Mesendoderm (in vitro differentiated cells): ENCODE data around the gene THRA. TPM values are rescaled to one million over a fixed set of nuclear protein-coding genes. Genes with fewer than 3 reads are reported as not detected.
A peak's percentile ranks its signal among the peaks of the same experiment; 100 is the strongest.

Experiments
- DNase-seq: peaks from one replicate; pipeline ENCODE4 v3.0.0; 2013
- H2AK5ac ChIP-seq: 2 replicates; pipeline ENCODE4 v1.6.1; 2013; ENCODE audit warnings: low read length, inconsistent platforms
- H2BK120ac ChIP-seq: 2 replicates; pipeline ENCODE4 v1.6.1; 2013; ENCODE audit warnings: low read depth, mild to moderate bottlenecking, low read length, moderate library complexity, mixed read lengths
- H2BK15ac ChIP-seq: replicated peaks from 2 replicates; pipeline ENCODE4 v1.6.1; 2013; ENCODE audit warnings: low read depth, mild to moderate bottlenecking, moderate library complexity
- H2BK5ac ChIP-seq: 2 replicates; pipeline ENCODE4 v1.6.1; 2013; ENCODE audit warnings: low read length, inconsistent platforms
- H3K18ac ChIP-seq: 2 replicates; pipeline ENCODE4 v1.6.1; 2013; ENCODE audit warnings: mild to moderate bottlenecking, low read length, mixed read lengths
- H3K23ac ChIP-seq: one replicate; pipeline ENCODE4 v1.6.1; 2013; ENCODE audit warnings: low read length
- H3K27ac ChIP-seq: 2 replicates; pipeline ENCODE4 v1.5.1; 2013; ENCODE audit warnings: low read depth, mild to moderate bottlenecking, inconsistent platforms, low read length, moderate library complexity
- H3K27me3 ChIP-seq: 2 replicates; pipeline ENCODE4 v1.6.1; 2013; ENCODE audit warnings: low read length, control low read depth, mild to moderate bottlenecking, inconsistent platforms; ENCODE audit not compliant: insufficient read depth, poor library complexity
- H3K36me3 ChIP-seq: 2 replicates; pipeline ENCODE4 v1.6.1; 2013; ENCODE audit warnings: low read length, inconsistent platforms; ENCODE audit not compliant: control insufficient read depth, insufficient read depth
- H3K4ac ChIP-seq: one replicate; pipeline ENCODE4 v1.6.1; 2013; ENCODE audit warnings: low read depth, mild to moderate bottlenecking, low read length, moderate library complexity
- H3K4me1 ChIP-seq: 2 replicates; pipeline ENCODE4 v1.6.1; 2013; ENCODE audit warnings: low read depth, low read length, inconsistent platforms; ENCODE audit not compliant: control insufficient read depth
- H3K4me2 ChIP-seq: 2 replicates; pipeline ENCODE4 v1.6.1; 2013; ENCODE audit warnings: low read length
- H3K4me3 ChIP-seq: 2 replicates; pipeline ENCODE4 v1.5.1; 2013; ENCODE audit warnings: mild to moderate bottlenecking, low read length
- H3K56ac ChIP-seq: one replicate; pipeline ENCODE4 v1.6.1; 2013; ENCODE audit warnings: low read length
- H3K79me1 ChIP-seq: 2 replicates; pipeline ENCODE4 v1.6.1; 2013; ENCODE audit warnings: low read length, inconsistent platforms
- H3K79me2 ChIP-seq: 2 replicates; pipeline ENCODE4 v1.6.1; 2013; ENCODE audit warnings: mild to moderate bottlenecking, low read length; ENCODE audit not compliant: control insufficient read depth, insufficient read depth
- H3K9ac ChIP-seq: 2 replicates; pipeline ENCODE4 v1.6.1; 2013; ENCODE audit warnings: low read length, inconsistent platforms
- H4K5ac ChIP-seq: one replicate; pipeline ENCODE4 v1.6.1; 2013; ENCODE audit warnings: low read length
- H4K8ac ChIP-seq: one replicate; pipeline ENCODE4 v1.6.1; 2013; ENCODE audit warnings: low read depth, mild to moderate bottlenecking, control low read depth, low read length, moderate library complexity
- WGBS: extraction: QIAGEN DNeasy Blood & Tissue Kit; methylation state at CpG from one replicate; pipeline ENCODE4 v1.1.7; 2013; ENCODE audit warnings: low lambda C conversion rate, missing lambda C conversion rate; ENCODE audit not compliant: insufficient coverage; ENCODE audit errors: extremely low coverage; 5-methylcytosine and 5-hydroxymethylcytosine counted together
- polyA plus RNA-seq, 2 experiments: library from polyadenylated mRNA; stranded (reverse); fragments of 200-250 nt; gene quantifications; one replicate each; pipeline ENCODE4 v1.2.3, GENCODE V29; 2013

THRA gene
- polyA plus RNA-seq (2013, experiment 1 of 2): 2.5 TPM
- polyA plus RNA-seq (2013, experiment 2 of 2): 2.9 TPM

- Histone ChIP-seq H3K4me1 (peaks cover 2% of the 10 kb centered on the region), H2BK120ac (peak within 1 kb of the TSS; percentile 16), H3K36me3 (no peaks in the 10 kb centered on the region), H4K5ac (no peak within 1 kb of the TSS), H3K79me2 (no peaks in the 10 kb centered on the region), H2BK15ac (no peak within 1 kb of the TSS), H3K4ac (no peak within 1 kb of the TSS), H3K4me2 (peak within 1 kb of the TSS; percentile 88), H3K56ac (peak within 1 kb of the TSS; percentile 97), H3K79me1 (no peaks in the 10 kb centered on the region), H4K8ac (no peak within 1 kb of the TSS), H2BK5ac (no peak within 1 kb of the TSS), H3K18ac (peak within 1 kb of the TSS; percentile 52), H3K23ac (no peak within 1 kb of the TSS), H3K4me3 (peak within 1 kb of the TSS; percentile 81), H2AK5ac (no peak within 1 kb of the TSS), H3K9ac (peak within 1 kb of the TSS; percentile 89), H3K27ac (no peak within 1 kb of the TSS), H3K27me3 (no peaks in the 10 kb centered on the region)
- WGBS: no CpG with 5 or more reads among the region's 83 CpGs
- peak; percentile 57 for DNase-seq
These were observed at the start of gene THRA for GRCh38 chr17:40062329-40063186. THRA (plus strand) TSS chr17:40062965; CDS start chr17:40074489, 11,524 bp downstream.

GRCh38 chr17:40014375-40014980, 48.3 kb upstream of the THRA start:
- H3K18ac ChIP-seq: no peak overlapping the region
- H3K4me3 ChIP-seq: no peak overlapping the region
- no peaks in the 10 kb centered on the region for H3K36me3 ChIP-seq

DNA sequence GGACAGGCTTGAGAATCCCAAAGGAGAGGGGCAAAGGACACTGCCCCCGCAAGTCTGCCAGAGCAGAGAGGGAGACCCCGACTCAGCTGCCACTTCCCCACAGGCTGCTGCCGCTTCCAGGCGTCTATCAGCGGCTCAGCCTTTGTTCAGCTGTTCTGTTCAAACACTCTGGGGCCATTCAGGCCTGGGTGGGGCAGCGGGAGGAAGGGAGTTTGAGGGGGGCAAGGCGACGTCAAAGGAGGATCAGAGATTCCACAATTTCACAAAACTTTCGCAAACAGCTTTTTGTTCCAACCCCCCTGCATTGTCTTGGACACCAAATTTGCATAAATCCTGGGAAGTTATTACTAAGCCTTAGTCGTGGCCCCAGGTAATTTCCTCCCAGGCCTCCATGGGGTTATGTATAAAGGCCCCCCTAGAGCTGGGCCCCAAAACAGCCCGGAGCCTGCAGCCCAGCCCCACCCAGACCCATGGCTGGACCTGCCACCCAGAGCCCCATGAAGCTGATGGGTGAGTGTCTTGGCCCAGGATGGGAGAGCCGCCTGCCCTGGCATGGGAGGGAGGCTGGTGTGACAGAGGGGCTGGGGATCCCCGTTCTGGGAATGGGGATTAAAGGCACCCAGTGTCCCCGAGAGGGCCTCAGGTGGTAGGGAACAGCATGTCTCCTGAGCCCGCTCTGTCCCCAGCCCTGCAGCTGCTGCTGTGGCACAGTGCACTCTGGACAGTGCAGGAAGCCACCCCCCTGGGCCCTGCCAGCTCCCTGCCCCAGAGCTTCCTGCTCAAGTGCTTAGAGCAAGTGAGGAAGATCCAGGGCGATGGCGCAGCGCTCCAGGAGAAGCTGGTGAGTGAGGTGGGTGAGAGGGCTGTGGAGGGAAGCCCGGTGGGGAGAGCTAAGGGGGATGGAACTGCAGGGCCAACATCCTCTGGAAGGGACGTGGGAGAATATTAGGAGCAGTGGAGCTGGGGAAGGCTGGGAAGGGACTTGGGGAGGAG, 47.5 kb upstream of the THRA start, which contains the start of gene CSF3:
Gene CSF3, plus strand, starts transcription at position 436 of the 993 bp plus-strand sequence. Its CDS starts 35 bp downstream, at position 471.
- no CpG with 5 or more reads among the region's 20 CpGs for WGBS

More at GRCh38 chr17:40014375-40014980, 48.3 kb upstream of the THRA start:
- Histone ChIP-seq H3K79me1 (no peaks in the 10 kb centered on the region), H3K4me1 (peaks cover 3% of the 10 kb centered on the region), H3K79me2 (no peaks in the 10 kb centered on the region), H2AK5ac (no peak overlapping the region), H2BK5ac (no peak overlapping the region), H3K56ac (no peak overlapping the region), H2BK15ac (no peak overlapping the region), H3K4me2 (no peak overlapping the region), H3K23ac (no peak overlapping the region), H4K8ac (no peak overlapping the region), H2BK120ac (no peak overlapping the region), H3K27ac (no peak overlapping the region), H3K9ac (no peak overlapping the region), H3K4ac (no peak overlapping the region), H4K5ac (no peak overlapping the region), H3K27me3 (no peaks in the 10 kb centered on the region)
- DNase-seq: peak; percentile 10
- no CpG with 5 or more reads among the region's 18 CpGs for WGBS

DNA sequence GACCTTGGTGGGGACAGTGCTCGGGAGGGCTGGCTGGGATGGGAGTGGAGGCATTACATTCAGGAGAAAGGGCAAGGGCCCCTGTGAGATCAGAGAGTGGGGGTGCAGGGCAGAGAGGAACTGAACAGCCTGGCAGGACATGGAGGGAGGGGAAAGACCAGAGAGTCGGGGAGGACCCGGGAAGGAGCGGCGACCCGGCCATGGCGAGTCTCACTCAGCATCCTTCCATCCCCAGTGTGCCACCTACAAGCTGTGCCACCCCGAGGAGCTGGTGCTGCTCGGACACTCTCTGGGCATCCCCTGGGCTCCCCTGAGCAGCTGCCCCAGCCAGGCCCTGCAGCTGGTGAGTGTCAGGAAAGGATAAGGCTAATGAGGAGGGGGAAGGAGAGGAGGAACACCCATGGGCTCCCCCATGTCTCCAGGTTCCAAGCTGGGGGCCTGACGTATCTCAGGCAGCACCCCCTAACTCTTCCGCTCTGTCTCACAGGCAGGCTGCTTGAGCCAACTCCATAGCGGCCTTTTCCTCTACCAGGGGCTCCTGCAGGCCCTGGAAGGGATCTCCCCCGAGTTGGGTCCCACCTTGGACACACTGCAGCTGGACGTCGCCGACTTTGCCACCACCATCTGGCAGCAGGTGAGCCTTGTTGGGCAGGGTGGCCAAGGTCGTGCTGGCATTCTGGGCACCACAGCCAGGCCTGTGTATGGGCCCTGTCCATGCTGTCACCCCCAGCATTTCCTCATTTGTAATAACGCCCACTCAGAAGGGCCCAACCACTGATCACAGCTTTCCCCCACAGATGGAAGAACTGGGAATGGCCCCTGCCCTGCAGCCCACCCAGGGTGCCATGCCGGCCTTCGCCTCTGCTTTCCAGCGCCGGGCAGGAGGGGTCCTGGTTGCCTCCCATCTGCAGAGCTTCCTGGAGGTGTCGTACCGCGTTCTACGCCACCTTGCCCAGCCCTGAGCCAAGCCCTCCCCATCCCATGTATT, 46.5 kb upstream of the THRA start:
- DNase-seq: no peak
- Histone ChIP-seq H3K56ac (no peak overlapping the region), H3K4me1 (peaks cover 3% of the 10 kb centered on the region), H3K9ac (no peak overlapping the region), H2BK120ac (no peak overlapping the region), H3K79me2 (no peaks in the 10 kb centered on the region), H3K4me2 (no peak overlapping the region), H3K27me3 (no peaks in the 10 kb centered on the region), H2BK15ac (no peak overlapping the region), H3K4me3 (no peak overlapping the region), H4K8ac (no peak overlapping the region), H4K5ac (no peak overlapping the region), H3K18ac (no peak overlapping the region), H3K27ac (no peak overlapping the region), H2BK5ac (no peak overlapping the region), H3K79me1 (no peaks in the 10 kb centered on the region), H2AK5ac (no peak overlapping the region), H3K36me3 (peaks cover 2% of the 10 kb centered on the region), H3K23ac (no peak overlapping the region), H3K4ac (no peak overlapping the region)
- no CpG with 5 or more reads among the region's 26 CpGs for WGBS

More for the DNA sequence above, 47.5 kb upstream of the THRA start, which contains the start of gene CSF3:
- H3K56ac ChIP-seq: peak within 1 kb of the TSS; percentile 42
- H3K4me1 ChIP-seq: peaks cover 3% of the 10 kb centered on the region
- no peak within 1 kb of the TSS for H3K4me3 ChIP-seq
- H3K4me2 ChIP-seq: no peak within 1 kb of the TSS
- H3K79me1 ChIP-seq: no peaks in the 10 kb centered on the region
- no peak within 1 kb of the TSS for H2AK5ac ChIP-seq
- H2BK120ac ChIP-seq: no peak within 1 kb of the TSS
- no peak within 1 kb of the TSS for H3K23ac ChIP-seq
- no peak within 1 kb of the TSS for H4K8ac ChIP-seq
- H3K9ac ChIP-seq: no peak within 1 kb of the TSS
- H3K27ac ChIP-seq: no peak within 1 kb of the TSS
- H3K79me2 ChIP-seq: no peaks in the 10 kb centered on the region
- no peak within 1 kb of the TSS for H3K4ac ChIP-seq
- no peak for DNase-seq
- no peak within 1 kb of the TSS for H2BK15ac ChIP-seq
- H3K18ac ChIP-seq: no peak within 1 kb of the TSS
- peaks cover 2% of the 10 kb centered on the region for H3K36me3 ChIP-seq
- H3K27me3 ChIP-seq: no peaks in the 10 kb centered on the region
- H2BK5ac ChIP-seq: no peak within 1 kb of the TSS
- no peak within 1 kb of the TSS for H4K5ac ChIP-seq
